T47D (cell line): ENCODE data around the gene GFRA1.
"Not testable (repeated sequence)": the region's sequence is repeated elsewhere in the genome, so short reads cannot be mapped to it uniquely, and the experiment has no call there.

Experiments used
- DNase-seq, 2 experiments: peaks; one replicate each; pipeline versions ENCODE4 v3.0.0 to v3.0.0-alpha.2; 2011 to 2012; ENCODE audit warnings: low read depth in 1 of 2, low spot score in 1 of 2
- JUND ChIP-seq: IDR thresholded peaks from 2 replicates; pipeline ENCODE4 v1.6.1; 2012; ENCODE audit warnings: low read depth
- in situ Hi-C: cut with HindIII; loops from 2 replicates; pipeline ENCODE4 v1.10.0; 2016; ENCODE audit warnings: low sequenced_read_pairs, low pct_unique_long_range_greater_than_20kb

Gene GFRA1

DNA sequence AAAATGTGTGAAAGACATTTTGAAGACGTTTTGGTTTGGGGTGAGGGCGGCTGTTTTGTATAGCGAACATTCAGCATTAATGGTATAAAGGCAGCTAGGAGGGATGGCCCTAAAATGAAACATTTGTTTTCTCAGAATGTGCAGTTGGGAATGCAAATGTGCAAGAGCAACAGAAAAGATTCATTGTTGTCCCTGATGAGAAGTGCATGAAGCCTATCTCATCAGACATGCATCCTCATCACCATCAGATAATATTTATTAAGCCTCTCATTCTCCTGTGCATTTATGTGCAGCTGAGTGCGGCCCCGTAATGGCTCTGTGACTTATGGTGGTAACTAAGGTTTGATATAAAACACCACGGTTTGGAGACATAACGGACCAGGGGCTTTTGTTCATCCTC, 199.5 kb downstream of the GFRA1 start:
- no peak for TF ChIP-seq JUND
- DNase-seq = no peak
- in situ Hi-C loops = no loop called here

DNA sequence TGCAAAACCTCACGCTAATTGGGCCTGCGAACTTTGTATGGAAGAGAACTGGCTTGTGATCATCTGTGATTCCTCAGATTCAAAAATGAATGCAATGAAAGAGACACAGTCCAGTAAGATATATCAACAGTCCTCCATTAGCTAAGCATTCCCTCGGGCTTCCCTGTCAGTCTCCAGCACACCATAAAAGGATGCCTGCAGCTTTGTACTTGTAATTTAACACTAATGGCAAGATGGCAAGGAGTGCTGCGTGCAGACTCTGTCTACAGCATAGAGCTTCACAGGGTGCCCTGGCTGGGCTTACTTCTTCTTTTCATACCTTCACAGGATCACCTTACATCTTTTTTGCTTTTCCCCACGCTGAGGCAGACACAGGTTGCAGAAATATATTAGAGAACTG, 200.0 kb downstream of the GFRA1 start:
- no peak for TF ChIP-seq JUND
- no peak for DNase-seq
- in situ Hi-C loops = no loop called here

DNA sequence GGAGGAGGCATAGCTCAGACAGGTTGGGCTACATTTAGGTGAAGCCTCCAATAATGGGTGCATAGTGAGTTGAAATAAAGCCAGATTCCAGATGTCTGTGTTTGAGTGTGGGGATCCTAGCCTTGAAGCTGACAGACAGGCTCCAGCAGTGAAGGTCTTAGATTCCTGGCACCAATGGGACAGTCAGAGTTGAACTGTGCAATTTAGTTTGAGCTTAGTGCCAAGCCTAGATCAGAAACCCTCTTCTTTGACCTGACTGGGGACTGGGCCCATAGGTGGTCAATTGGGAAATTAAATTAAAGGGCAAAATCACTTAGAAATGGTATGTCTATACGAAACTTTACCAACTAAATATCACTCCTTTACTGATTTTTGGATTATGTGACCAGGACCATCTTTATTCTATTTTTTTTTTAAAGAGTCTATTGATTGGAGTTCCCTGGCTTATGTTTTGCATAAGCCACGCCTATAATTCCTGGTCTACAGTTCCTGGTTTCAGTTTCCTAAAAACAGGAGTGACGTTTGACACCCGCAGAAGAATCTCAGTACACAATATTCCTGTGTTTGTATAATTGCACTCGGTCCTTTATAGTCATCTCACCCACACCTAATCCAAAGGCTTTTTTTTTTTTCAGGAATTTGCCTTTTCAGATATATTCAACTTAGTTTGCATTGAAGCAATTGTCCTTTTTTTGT, 201.4 kb downstream of the GFRA1 start:
- TF ChIP-seq JUND = no peak

DNA sequence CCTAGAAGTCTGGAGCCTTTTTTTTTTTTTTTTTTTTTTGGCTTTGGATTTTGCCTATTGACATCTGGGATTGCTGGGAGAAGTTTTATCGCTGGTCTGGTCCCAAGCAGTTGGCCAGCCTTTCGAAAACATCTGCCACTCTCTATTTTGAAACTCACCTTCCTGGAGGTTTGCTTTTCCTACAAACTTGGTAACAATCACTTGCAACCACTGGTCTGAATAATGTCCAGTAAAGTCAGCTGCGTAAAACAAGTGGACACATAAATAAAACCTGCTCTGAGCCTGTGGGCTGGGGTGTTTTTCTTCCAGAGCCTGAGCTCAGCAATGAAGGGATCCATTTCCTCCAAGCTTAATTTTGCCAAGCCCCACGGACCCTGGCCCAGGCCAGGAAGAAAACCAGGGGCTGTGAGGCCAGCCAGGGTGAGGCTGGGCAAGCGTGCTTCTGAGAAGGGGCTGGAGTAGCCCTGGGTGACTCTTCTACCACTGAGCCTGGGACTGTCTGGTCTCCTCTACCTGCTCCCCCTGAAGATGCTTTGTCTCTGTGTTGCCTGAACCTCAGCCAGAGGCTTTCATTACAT, 202.2 kb downstream of the GFRA1 start:
- no peak for TF ChIP-seq JUND
- no peak for DNase-seq
- in situ Hi-C loops = no loop called here

More for the DNA sequence above, 201.4 kb downstream of the GFRA1 start:
- in situ Hi-C loops = no loop called here
- DNase-seq = peak in 1 of 2 experiments; percentile 7

DNA sequence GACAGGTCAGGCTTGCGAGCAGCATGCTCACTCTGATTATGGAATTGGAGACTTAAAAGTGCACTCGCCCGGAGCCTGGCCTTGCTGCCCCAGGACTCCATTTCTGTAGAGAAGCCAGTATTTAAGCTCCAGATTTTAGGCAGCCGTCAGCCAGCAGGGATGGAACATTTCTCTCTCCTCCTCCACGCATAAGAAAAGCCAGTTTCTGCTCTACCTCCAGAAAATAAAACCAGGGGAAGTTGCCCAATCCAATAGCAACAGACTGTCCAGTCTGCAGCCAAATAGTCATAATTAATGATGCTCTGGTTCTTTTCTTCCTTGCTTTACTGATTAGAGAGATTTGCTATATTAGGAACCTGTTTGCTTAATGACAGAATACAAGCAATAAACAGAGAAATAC, 203.2 kb downstream of the GFRA1 start:
- no peak for TF ChIP-seq JUND
- in situ Hi-C loops = no loop called here
- DNase-seq = no peak

DNA sequence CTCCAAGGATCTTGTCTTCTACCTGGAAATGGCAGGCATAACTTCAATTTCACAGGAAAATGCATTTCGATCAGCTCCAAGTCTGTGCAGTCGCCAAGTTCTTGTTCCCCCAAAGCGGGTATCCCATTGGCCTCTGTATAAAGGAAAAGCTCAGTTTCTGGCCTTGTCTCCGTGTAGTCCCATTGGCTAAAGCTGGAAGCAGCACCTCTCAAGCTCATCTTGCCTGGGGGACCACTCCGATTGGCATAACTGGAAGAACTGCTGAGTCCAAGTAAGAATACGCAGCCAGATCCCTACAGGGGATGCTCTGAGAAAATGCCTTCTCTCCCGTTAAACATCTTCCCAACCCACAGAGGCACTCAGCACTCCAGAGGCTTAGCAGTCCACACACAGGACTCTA, 205.2 kb downstream of the GFRA1 start:
- TF ChIP-seq JUND = no peak

DNA sequence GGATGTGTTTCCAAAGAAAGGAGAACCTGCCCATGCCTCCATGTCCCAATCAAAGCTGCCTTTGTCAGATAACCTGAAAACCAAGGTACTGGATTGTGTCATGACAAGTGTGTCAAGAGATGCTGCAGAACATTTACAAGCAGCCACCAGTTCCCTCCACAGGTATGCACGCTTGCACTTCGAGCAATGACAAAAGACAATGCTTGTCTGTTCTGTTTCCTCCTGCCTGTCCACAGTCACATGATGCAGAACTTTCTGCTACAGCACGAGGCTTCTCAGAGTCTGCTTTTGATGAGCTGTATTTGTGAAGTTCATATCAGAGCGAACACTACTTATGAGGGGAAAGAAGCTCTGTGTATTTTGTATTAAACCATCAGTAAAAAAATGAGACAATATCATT, 209.9 kb downstream of the GFRA1 start:
- DNase-seq = no peak
- in situ Hi-C loops = no loop called here
- TF ChIP-seq JUND = no peak

More for the DNA sequence above, 205.2 kb downstream of the GFRA1 start:
- in situ Hi-C loops = no loop called here
- no peak for DNase-seq

DNA sequence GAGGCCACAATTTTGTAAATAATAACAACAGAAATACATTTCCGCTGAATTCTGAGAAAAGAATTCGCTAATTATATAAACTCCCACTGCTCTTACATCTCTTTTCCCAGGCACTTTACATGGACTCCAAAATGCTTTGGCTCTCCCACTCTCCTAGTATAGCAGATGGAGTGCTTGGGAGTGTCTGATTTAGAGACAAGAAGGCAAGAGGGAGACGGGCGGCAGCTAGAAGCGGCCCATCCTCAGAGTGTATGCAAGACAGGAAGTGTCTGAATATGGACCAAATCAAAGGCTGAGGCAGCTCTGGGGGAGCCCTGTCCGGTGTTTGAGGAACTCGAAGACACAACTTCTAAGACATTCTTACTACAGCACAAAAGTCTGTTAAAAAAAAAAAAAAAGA, 212.1 kb downstream of the GFRA1 start:
- in situ Hi-C loops = no loop called here
- no peak for TF ChIP-seq JUND
- no peak for DNase-seq

DNA sequence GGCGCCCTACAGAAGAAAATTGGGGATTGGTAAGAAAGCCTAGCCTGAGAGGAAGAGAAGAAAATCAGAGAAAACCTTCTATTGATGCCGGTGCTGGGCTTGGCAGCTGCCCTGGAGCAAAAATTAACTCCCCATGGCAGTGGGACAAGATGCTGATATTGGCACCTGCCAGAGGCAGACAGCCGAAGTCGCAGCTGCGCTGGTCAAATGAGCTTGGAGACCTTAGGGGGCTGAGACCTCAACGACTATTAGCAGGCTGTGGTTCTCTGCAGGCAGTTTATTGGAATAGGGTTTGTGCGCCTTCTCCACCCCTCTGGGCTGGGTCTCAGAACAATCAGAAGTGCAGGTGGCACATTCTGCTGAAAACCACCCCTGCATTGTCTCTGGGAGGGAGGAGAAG, 213.7 kb downstream of the GFRA1 start:
- no peak for TF ChIP-seq JUND
- no peak for DNase-seq
- in situ Hi-C loops = no loop called here

DNA sequence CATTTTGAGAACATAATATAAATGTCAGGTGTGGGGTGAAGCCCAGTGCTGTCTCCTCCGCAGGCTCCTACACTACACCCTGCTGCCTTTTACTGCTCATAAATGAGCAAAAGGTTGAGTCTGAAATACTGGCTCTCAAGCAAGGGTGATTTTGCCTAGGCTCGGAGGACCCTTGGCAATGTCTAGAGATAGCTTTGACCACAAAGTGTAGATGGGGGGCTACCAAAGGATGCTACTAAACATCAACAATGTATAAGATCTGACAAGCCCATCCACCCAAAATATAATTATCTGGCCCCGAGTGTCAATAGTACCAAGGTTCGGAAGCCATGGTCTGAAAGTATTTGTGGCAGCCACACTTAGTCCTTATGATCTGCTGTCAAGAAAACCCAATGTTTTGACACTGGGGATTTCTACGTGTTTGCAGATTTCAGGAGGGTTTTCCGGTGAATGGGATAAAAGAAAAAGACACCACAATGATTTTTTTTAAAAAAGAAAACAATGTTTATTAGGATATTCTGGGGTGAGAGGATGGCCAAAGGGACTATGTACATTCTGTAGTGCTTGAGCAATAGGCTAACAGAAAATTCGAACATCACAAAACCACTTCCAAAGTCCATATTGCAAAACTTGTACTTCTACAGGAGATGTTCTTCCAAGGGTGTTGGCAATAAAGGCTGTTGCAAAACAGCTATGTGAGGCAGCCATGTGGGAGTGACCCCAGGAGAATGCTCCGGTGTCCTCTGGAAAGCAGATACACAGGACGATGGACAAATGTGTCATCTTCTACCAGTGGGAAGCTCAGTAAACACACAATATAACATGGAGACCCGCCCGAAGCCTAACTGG, 216.3 kb downstream of the GFRA1 start:
- in situ Hi-C loops = no loop called here
- DNase-seq = no peak

DNA sequence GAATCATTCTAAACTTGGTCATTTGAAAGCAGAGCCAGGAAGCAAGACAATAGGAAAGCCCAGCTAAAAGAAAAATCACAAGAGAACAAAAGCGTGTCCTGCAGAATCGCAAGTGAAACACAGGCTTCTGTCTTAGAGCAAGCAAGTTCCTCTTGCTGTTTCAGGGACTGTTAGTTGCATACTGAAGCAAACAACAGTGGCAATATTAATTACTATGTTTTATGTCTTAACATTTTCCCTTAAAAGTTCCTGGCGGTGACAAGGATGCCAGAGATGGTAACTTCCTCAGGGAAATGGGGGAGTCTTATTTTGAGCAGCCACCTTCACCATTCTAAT, 217.1 kb downstream of the GFRA1 start:
- in situ Hi-C loops = no loop called here
- no peak for DNase-seq
- TF ChIP-seq JUND = no peak

More for the DNA sequence above, 216.3 kb downstream of the GFRA1 start:
- TF ChIP-seq JUND = no peak

DNA sequence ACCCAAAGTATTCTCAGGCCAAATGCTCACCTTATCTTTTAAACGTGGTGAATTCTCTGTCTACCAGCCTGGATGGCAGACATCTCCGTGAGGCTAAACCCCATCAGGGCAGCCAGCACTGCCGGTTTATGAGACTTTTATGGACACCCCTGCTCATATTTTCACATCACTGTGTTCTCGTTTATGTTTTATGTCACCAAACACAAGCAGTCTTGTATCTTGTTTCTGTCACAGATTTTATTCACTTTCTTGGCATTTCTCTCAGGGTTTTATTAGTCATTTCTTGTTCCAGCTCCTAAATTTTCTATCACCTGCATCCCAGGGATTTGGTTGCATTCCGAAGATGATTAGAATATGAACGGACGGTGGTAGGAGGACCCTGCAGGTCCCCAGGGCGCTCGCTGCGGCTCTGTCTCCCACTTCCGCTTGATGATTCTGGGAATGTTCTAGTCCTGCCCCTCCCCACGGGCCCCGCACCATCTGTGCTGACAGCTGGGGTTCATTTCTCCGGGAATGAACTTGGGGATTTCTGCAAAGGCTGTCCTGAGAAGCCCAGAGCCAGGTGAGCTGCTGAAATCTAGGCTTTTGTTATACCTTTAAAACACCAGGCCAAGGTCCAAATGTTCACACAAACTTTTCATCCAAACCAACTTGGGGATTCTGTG, 217.6 kb downstream of the GFRA1 start:
- in situ Hi-C loops = no loop called here
- no peak for DNase-seq
- no peak for TF ChIP-seq JUND

DNA sequence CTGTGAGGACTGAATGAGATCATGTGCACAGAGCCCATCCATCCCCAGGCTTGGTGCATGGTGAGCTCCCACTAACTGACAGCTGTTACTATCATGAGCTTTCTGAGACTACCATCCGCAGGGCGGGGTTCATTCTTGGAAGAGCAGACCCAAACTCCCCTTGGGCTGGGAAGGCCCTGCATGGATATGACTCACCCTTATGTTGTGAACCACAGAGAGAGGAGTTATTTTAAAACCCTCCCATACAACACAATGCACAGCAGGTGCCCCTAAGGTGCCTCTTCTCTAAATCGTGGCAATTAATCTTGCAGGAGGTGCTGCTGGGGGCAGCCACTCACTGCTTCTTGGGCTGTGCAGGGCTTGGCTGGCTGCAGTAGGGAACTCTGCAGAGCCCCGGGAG, 219.1 kb downstream of the GFRA1 start:
- in situ Hi-C loops = no loop called here
- no peak for TF ChIP-seq JUND
- DNase-seq = no peak

DNA sequence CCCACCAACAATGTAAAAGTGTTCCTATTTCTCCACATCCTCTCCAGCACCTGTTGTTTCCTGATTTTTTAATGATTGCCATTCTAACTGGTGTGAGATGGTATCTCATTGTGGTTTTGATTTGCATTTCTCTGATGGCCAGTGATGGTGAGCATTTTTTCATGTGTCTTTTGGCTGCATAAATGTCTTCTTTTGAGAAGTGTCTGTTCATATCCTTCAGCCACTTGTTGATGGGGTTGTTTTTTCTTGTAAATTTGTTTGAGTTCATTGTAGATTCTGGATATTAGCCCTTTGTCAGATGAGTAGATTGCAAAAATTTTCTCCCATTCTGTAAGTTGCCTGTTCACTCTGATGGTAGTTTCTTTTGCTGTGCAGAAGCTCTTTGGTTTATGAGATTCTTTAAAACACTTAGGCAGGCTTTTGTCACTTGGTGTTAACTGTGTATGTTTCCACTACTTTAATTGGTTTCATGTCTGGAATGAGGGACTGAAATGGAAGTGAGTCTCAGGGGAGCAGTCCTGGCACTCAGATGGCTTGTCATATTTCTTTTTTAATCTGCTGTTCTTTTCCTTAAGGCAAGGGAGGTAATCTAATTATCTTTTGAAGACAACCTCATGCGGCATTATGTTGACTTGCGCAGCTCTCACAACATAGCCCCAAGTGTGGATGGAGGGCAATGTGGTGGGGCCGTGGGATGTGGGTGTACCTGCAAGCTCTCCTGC, 219.8 kb downstream of the GFRA1 start:
- DNase-seq, in situ Hi-C loops: not testable (repeated sequence)

DNA sequence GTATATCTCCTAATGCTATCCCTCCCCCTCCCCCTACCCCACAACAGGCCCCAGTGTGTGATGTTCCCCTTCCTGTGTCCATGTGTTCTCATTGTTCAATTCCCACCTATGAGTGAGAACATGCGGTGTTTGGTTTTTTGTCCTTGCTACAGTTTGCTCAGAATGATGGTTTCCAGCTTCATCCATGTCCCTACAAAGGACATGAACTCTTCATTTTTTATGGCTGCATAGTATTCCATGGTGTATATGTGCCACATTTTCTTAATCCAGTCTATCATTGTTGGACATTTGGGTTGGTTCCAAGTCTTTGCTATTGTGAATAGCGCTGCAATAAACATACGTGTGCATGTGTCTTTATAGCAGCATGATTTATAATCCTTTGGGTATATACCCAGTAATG, 220.5 kb downstream of the GFRA1 start:
- DNase-seq, in situ Hi-C loops: not testable (repeated sequence)
